Astrocyte (in vitro differentiated cells and primary cell): Measurements from ENCODE around the gene PIBF1.

Source experiments
- CTCF ChIP-seq: IDR thresholded peaks from 2 replicates; pipeline ENCODE4 v1.5.1; 2011; ENCODE audit warnings: low read depth, mild to moderate bottlenecking, inconsistent platforms, low read length, moderate library complexity; ENCODE audit not compliant: insufficient read depth
- EZH2 ChIP-seq: IDR thresholded peaks from 2 replicates; pipeline ENCODE4 v1.6.1; 2012; ENCODE audit warnings: mild to moderate bottlenecking, low read length, inconsistent platforms; ENCODE audit not compliant: insufficient read depth

GRCh38 chr13:72920097-72920496 lies 138.2 kb downstream of the PIBF1 start:
- TF ChIP-seq CTCF (no peak), EZH2 (no peak)
